HEK293T (cell line): ENCODE measurements around the gene FNTB.

Source experiments
- ARNT ChIP-seq: fragments of 450-650 bp; IDR thresholded peaks from 2 replicates; pipeline ENCODE4 v1.6.1; 2017; ENCODE audit warnings: mild to moderate bottlenecking
- CTBP1 ChIP-seq: fragments of 450-650 bp; IDR thresholded peaks from 2 replicates; pipeline ENCODE4 v1.6.1; 2016; ENCODE audit warnings: borderline replicate concordance
- FOXK2 ChIP-seq: fragments of 450-650 bp; IDR thresholded peaks from 2 replicates; pipeline ENCODE4 v1.6.1; 2016; ENCODE audit warnings: mild to moderate bottlenecking
- FOXM1 ChIP-seq: fragments of 450-650 bp; IDR thresholded peaks from 2 replicates; pipeline ENCODE4 v1.6.1; 2017; ENCODE audit warnings: mild to moderate bottlenecking, borderline replicate concordance
- ZNF384 ChIP-seq: fragments of 450-650 bp; IDR thresholded peaks from 2 replicates; pipeline ENCODE4 v1.6.1; 2016
- TF ChIP-seq, protein P1 (sequence below): fragments of 450-650 bp; IDR thresholded peaks from 2 replicates; pipeline ENCODE4 v1.6.1; 2016

DNA sequence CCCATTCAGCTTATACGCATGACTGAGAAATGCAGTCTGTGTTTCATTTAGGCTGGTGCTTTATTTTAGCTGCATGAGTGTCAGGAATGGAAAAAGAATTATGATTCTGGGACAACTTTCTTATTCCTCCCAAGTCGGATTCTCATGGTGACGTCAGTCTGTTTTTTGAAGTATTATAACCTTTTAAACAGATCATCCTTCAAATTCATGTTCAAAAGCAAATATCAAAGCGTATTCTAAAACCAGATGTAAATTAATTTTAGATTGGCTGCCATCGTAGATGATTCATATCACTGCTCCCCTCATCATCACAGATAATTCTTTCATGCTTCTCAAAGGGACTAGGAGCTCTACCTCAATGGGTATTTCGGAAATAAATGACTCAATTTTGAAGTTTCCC lies 15.0 kb downstream of the FNTB start:
- TF ChIP-seq FOXM1 = no peak
- TF ChIP-seq CTBP1 = no peak
- no peak for TF ChIP-seq ZNF384
- TF ChIP-seq, protein P1, sequence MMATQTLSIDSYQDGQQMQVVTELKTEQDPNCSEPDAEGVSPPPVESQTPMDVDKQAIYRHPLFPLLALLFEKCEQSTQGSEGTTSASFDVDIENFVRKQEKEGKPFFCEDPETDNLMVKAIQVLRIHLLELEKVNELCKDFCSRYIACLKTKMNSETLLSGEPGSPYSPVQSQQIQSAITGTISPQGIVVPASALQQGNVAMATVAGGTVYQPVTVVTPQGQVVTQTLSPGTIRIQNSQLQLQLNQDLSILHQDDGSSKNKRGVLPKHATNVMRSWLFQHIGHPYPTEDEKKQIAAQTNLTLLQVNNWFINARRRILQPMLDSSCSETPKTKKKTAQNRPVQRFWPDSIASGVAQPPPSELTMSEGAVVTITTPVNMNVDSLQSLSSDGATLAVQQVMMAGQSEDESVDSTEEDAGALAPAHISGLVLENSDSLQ = no peak
- no peak for TF ChIP-seq FOXK2
- TF ChIP-seq ARNT = no peak
